Colonic mucosa (tissue), 4 donors: ENCODE measurements around the gene CCSER1. TPM values are rescaled to one million over a fixed set of nuclear protein-coding genes. Genes with fewer than 3 reads are reported as not detected.

ENCODE experiments used
- DNase-seq: peaks from one replicate; pipeline ENCODE4 v3.0.0-alpha.2; 2020
- H3K27ac ChIP-seq: fragments of 200-600 bp; one replicate; pipeline ENCODE4 v1.8.0; 2021
- H3K27me3 ChIP-seq: fragments of 200-600 bp; one replicate; pipeline ENCODE4 v1.8.0; 2021
- H3K36me3 ChIP-seq: fragments of 200-600 bp; one replicate; pipeline ENCODE4 v1.8.0; 2021
- H3K4me1 ChIP-seq: fragments of 200-600 bp; one replicate; pipeline ENCODE4 v1.8.0; 2021; ENCODE audit warnings: mild to moderate bottlenecking
- H3K4me3 ChIP-seq: fragments of 200-600 bp; one replicate; pipeline ENCODE4 v1.8.0; 2021
- H3K9ac ChIP-seq, 2 donors: one replicate each; pipeline ENCODE4 v1.7.0; 2013; ENCODE audit warnings: control low read depth in 2 of 2, low read depth in 2 of 2, low read length in 2 of 2
- H3K9me3 ChIP-seq: fragments of 200-600 bp; one replicate; pipeline ENCODE4 v1.8.0; 2021
- intact Hi-C: fragments of 100-400 bp; cut with DNase I; formaldehyde crosslinking; loops from one replicate; pipeline ENCODE4 v1.14.1; 2022
- total RNA-seq, 2 donors: library from RNA; stranded (reverse); fragmentation: NEBNext Ultra II Directional in 1 of 2; extraction: Animal tissue kit (Norgen Biotek cat#: 25700) in 1 of 2; gene quantifications; one replicate each; pipeline ENCODE4 v1.2.1, GENCODE V29; 2021
- TF ChIP-seq, protein P1 (sequence below): fragments of 200-600 bp; IDR thresholded peaks from one replicate; pipeline ENCODE4 v1.8.0; 2022; ENCODE audit warnings: antibody characterized with exemption, mild to moderate bottlenecking
- donor health status: healthy.
- donor health status: DM: no; HTN: no; CAD: no.
- donor health status: DM: no; HTN: no; CAD: no.

CCSER1 gene
- total RNA-seq, 2 donors from 2014 or later, result 11.2 to 13.4 TPM

DNA sequence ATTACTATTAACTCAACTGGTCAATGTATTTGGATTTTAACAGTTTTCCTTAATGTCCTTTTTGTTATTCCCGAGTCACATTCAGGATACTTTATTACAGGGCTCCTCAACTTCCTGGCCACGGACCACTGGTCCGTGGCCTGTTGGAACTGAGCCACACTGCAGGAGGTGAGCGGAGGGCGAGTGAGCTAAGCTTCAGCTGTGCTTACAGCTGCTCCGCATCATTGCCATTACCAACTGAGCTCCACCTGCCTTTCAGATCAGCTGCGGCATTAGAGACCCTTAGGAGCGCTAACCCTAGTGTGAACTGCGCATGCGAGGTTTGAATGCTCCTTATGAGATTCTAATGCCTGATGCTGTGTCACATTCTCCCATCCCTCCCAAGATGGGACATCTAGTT, 591.7 kb downstream of the CCSER1 start:
- DNase-seq, result no peak
- TF ChIP-seq, protein P1, sequence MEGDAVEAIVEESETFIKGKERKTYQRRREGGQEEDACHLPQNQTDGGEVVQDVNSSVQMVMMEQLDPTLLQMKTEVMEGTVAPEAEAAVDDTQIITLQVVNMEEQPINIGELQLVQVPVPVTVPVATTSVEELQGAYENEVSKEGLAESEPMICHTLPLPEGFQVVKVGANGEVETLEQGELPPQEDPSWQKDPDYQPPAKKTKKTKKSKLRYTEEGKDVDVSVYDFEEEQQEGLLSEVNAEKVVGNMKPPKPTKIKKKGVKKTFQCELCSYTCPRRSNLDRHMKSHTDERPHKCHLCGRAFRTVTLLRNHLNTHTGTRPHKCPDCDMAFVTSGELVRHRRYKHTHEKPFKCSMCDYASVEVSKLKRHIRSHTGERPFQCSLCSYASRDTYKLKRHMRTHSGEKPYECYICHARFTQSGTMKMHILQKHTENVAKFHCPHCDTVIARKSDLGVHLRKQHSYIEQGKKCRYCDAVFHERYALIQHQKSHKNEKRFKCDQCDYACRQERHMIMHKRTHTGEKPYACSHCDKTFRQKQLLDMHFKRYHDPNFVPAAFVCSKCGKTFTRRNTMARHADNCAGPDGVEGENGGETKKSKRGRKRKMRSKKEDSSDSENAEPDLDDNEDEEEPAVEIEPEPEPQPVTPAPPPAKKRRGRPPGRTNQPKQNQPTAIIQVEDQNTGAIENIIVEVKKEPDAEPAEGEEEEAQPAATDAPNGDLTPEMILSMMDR, result no peak
- no peak overlapping the region for H3K4me3 ChIP-seq
- H3K36me3 ChIP-seq, result no peaks in the 10 kb centered on the region
- no peaks in the 10 kb centered on the region for H3K4me1 ChIP-seq
- no peaks in the 10 kb centered on the region for H3K9me3 ChIP-seq
- no peaks in the 10 kb centered on the region for H3K27me3 ChIP-seq
- H3K9ac ChIP-seq, result no peak overlapping the region
- intact Hi-C loops, result no loop called here
- H3K27ac ChIP-seq, result no peak overlapping the region

DNA sequence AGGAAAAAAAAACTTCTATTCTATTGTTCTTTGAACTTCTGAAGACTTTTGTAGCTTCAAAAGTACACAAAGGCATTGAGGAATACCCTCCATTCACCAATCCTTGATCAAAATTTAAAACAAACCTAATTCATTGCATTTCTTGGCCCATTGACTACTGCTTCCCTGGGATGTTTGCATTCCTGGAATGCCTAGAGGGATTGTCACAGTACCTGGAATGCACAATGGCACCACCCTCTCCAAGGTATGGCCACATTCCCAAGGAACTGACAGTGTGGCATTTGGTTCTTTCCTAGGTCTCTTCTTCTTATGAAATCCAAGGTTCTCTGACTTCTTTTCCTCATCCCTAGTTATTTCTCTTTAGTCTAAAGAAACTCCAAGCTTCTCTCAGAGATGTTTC, 600.7 kb downstream of the CCSER1 start:
- Histone ChIP-seq H3K9ac (no peak overlapping the region), H3K4me1 (no peaks in the 10 kb centered on the region), H3K27me3 (no peaks in the 10 kb centered on the region), H3K9me3 (no peaks in the 10 kb centered on the region), H3K4me3 (no peak overlapping the region), H3K27ac (no peak overlapping the region), H3K36me3 (no peaks in the 10 kb centered on the region)
- DNase-seq, result no peak
- intact Hi-C loops, result no loop called here
- TF ChIP-seq, protein P1, result no peak

DNA sequence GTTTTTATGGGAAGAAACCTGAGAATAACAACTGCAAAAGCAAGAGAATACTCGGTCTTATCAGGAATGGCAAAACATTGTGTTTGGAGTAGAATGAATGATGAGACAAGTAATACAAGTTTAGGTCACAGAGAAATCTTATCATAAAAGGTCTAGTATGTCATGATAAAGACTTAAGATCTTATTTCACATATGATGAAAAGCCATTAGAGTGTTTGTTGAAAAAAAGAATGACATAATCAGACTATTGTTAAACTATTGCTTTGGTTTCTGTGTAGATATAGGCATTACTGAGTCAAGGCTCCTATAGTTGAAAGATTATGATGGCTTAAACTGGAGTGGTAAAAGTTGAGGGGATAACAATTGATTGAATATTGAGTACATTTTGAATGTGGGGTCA, 603.6 kb downstream of the CCSER1 start:
- H3K27me3 ChIP-seq, result no peaks in the 10 kb centered on the region
- DNase-seq, result no peak
- H3K4me3 ChIP-seq, result no peak overlapping the region
- H3K9me3 ChIP-seq, result no peaks in the 10 kb centered on the region
- no peak overlapping the region for H3K27ac ChIP-seq
- no peaks in the 10 kb centered on the region for H3K36me3 ChIP-seq
- TF ChIP-seq, protein P1, result no peak
- H3K4me1 ChIP-seq, result no peaks in the 10 kb centered on the region
- intact Hi-C loops, result no loop called here
- no peak overlapping the region for H3K9ac ChIP-seq

DNA sequence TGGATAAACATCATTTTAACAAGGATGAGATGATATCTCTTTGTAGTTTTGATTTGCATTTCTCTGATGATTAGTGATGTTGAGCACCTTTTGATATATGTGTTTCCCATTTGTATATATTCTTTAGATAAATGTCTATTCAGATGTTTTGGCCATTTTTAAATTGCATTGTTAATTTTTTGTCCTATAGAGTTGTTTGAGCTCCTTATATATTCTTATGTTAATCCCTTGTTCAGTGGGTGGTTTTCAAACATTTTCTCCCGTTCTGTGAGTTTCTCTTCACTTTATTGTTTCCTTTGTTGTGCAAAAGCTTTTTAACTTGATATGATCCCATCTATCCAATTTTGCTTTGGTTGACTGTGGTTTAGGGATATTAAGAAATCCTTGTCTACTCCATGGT, 606.0 kb downstream of the CCSER1 start:
- TF ChIP-seq, protein P1, result no peak
- H3K27me3 ChIP-seq, result no peaks in the 10 kb centered on the region
- intact Hi-C loops, result no loop called here
- no peak overlapping the region for H3K27ac ChIP-seq
- no peak for DNase-seq
- H3K4me3 ChIP-seq, result no peak overlapping the region
- no peaks in the 10 kb centered on the region for H3K9me3 ChIP-seq
- no peak overlapping the region for H3K9ac ChIP-seq
- H3K4me1 ChIP-seq, result no peaks in the 10 kb centered on the region
- no peaks in the 10 kb centered on the region for H3K36me3 ChIP-seq

DNA sequence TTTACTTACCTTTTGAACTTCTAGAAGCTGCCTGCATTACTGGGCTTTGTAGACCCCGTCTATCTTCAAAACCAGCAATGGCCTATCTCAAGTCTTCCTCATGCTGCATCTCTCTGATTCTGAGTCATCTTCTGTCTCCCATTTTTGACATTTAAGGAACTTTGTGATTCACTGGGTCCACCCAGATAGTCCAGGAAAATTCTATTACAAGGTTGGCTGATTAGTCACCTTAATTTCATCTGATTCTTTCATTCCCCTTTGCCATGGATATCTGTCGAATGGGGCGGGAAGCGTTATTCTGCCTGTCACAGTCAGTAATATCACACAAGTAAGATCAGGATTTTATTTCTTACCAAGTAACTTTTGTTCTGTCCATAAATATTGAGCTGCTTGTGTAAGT, 618.0 kb downstream of the CCSER1 start:
- no peaks in the 10 kb centered on the region for H3K4me1 ChIP-seq
- no peak overlapping the region for H3K4me3 ChIP-seq
- H3K27ac ChIP-seq, result no peak overlapping the region
- no peaks in the 10 kb centered on the region for H3K9me3 ChIP-seq
- TF ChIP-seq, protein P1, result no peak
- DNase-seq, result no peak
- H3K27me3 ChIP-seq, result no peaks in the 10 kb centered on the region
- intact Hi-C loops, result no loop called here
- H3K9ac ChIP-seq, result no peak overlapping the region
- no peaks in the 10 kb centered on the region for H3K36me3 ChIP-seq

DNA sequence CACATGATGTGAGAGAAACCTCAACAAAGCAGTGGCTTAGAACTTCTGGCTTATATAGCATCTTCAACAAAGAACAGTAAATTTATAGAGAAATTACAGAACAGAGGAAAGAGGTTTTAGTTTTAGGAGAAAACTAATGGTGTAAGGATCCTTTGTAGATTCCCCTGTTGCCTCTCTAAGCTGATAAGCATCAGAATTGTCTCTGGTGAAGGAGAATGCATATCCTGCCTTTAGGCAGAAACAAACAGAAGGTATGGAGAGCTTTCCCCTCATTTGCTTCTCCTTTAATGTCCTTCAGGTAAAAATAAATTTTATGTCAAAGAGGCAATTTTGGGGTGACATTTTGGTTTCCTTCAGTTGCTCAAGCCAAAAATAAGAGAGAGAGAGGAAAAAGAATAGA, 625.9 kb downstream of the CCSER1 start:
- no peak for DNase-seq
- no peak overlapping the region for H3K9ac ChIP-seq
- H3K4me1 ChIP-seq, result no peaks in the 10 kb centered on the region
- no peaks in the 10 kb centered on the region for H3K27me3 ChIP-seq
- no peaks in the 10 kb centered on the region for H3K9me3 ChIP-seq
- H3K27ac ChIP-seq, result no peak overlapping the region
- intact Hi-C loops, result no loop called here
- no peak overlapping the region for H3K4me3 ChIP-seq
- TF ChIP-seq, protein P1, result no peak
- no peaks in the 10 kb centered on the region for H3K36me3 ChIP-seq
